Measurements from ENCODE around the gene ELL. TPM values are rescaled to one million over a fixed set of nuclear protein-coding genes. Genes with fewer than 3 reads are reported as not detected.
"Not testable (repeated sequence)": the region's sequence is repeated elsewhere in the genome, so short reads cannot be mapped to it uniquely, and the experiment has no call there.

Gene ELL
- total RNA-seq, 1 donor from 2014 or later: 16.0 TPM

DNA sequence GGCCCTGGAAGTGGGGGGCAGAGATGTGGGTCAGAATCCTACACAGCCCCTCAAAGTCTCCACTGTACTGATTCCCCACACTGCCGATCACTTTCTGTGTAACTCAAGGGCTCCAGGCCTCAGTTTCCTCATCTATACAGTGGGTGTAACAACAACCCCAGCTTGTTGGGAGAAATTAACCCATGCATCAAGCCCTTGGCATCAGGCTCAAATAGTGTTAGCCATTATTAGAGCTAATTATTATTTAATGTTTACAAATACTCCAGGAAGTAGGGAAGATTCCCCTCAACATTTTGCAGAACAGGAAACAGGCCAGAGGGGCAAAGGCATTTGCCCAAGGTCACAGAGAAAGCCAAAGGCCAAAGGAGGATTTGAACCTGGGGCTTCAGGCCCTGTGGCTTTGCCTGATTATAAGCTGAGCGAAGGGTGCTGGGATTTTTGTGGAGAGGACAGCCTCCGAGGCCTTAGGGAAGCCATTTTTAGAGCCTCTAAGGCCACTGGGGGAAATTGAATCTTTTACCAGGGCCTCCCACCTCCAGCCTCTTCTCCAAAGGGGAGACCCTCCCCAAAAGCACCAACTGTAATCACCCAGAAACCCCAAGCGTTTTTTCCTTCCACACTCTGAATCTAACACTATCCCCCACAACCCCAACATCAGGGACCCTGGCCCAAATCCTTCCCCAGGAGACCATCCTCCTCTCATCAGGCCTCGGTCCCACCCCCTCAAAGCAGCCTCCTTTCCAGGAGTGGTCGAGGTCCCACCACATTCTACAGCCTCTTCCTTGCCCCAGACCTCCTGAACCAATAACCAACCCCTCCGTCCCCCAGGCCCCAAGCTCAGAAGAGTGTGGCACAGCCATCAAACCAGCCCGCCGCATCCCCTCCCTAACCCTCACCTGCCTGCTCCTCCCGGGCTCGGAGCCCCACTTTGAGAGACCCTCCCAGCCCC is 20.4 kb upstream of the ELL start:
- no peak for DNase-seq (ENCODE audit: low read depth)
- Histone ChIP-seq H3K4me2 (ENCODE audit: low read length) (peak overlapping the region; percentile 90), H3K4me3 (ENCODE audit: insufficient read depth, low read depth, low read length) (peak overlapping the region; percentile 63), H3K79me2 (ENCODE audit: insufficient read depth, low read length) (peaks cover 16% of the 10 kb centered on the region), H3K9me3 (ENCODE audit: insufficient read depth, low read depth, low read length) (no peaks in the 10 kb centered on the region), H3K36me3 (ENCODE audit: insufficient read depth, low read length) (peaks cover 9% of the 10 kb centered on the region), H3K9ac (ENCODE audit: low read length) (peak overlapping the region; percentile 77), H4K20me1 (ENCODE audit: insufficient read depth, low read length) (peaks cover 9% of the 10 kb centered on the region), H3K4me1 (ENCODE audit: insufficient read depth, low read length) (peaks cover 14% of the 10 kb centered on the region), H2AFZ (ENCODE audit: low read depth, low read length) (no peak overlapping the region), H3K27ac (ENCODE audit: low read depth, low read length) (no peak overlapping the region), H3K27me3 (ENCODE audit: insufficient read depth, low read length) (no peaks in the 10 kb centered on the region)
- Mint-ChIP-seq H3K4me3 (ENCODE audit: unreplicated experiment) (peak overlapping the region; percentile 89), H3K36me3 (ENCODE audit: low read depth, unreplicated experiment) (peaks cover 3% of the 10 kb centered on the region), H3K9me3 (ENCODE audit: unreplicated experiment) (no peaks in the 10 kb centered on the region), H3K4me1 (ENCODE audit: low read depth, unreplicated experiment) (no peaks in the 10 kb centered on the region), H3K27me3 (ENCODE audit: low read depth, unreplicated experiment) (no peaks in the 10 kb centered on the region), H3K27ac (ENCODE audit: unreplicated experiment) (peak overlapping the region; percentile 58)
- no peak for FAIRE-seq
- TF ChIP-seq EZH2 (IDR thresholded peaks at IDR 0.05; ENCODE audit: insufficient read depth, low read length): no peak
- TF ChIP-seq, protein P1, sequence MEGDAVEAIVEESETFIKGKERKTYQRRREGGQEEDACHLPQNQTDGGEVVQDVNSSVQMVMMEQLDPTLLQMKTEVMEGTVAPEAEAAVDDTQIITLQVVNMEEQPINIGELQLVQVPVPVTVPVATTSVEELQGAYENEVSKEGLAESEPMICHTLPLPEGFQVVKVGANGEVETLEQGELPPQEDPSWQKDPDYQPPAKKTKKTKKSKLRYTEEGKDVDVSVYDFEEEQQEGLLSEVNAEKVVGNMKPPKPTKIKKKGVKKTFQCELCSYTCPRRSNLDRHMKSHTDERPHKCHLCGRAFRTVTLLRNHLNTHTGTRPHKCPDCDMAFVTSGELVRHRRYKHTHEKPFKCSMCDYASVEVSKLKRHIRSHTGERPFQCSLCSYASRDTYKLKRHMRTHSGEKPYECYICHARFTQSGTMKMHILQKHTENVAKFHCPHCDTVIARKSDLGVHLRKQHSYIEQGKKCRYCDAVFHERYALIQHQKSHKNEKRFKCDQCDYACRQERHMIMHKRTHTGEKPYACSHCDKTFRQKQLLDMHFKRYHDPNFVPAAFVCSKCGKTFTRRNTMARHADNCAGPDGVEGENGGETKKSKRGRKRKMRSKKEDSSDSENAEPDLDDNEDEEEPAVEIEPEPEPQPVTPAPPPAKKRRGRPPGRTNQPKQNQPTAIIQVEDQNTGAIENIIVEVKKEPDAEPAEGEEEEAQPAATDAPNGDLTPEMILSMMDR (IDR thresholded peaks at IDR 0.05; ENCODE audit: insufficient read depth, low read depth, low read length): no peak

DNA sequence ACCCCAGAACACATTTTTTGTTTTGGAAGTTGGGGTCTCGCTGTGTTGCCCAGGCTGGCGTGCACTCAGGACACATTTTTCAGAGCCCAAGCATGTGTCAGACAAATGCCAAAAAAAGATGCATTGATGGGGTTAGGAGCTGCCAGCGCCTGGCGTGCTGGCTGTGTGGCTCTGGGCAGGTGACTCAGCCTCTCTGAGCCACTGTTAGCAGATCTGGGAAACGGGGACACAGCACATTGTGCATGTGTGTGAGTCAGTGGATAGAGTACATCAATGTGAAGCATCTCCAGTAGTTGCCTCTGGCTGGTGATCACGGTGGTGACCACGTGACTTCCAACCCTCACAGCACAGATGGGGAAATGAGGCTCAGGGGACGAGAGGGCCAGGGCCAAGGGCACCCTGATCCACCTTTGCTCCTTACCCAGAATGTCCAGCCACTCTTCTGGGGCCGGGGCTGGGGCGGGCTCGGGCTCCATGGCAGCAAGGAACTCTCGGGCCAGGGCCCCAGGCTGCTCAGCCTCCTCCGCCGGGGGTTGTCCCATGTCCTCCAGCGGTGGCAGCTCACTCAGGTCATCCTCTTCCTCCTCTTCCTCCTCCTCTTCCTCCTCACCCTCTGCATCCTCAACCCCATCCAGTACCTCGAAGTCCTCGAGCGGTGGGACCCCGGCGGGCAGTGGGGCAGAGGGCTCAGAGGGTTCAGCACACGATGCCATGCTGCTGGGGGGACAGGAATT is 19.6 kb upstream of the ELL start:
- Mint-ChIP-seq H3K27ac (ENCODE audit: unreplicated experiment) (no peak overlapping the region), H3K36me3 (ENCODE audit: low read depth, unreplicated experiment) (peaks cover 8% of the 10 kb centered on the region), H3K9me3 (ENCODE audit: unreplicated experiment) (no peaks in the 10 kb centered on the region), H3K27me3 (ENCODE audit: low read depth, unreplicated experiment) (no peaks in the 10 kb centered on the region), H3K4me3 (ENCODE audit: unreplicated experiment) (peak overlapping the region; percentile 42), H3K4me1 (ENCODE audit: low read depth, unreplicated experiment) (no peaks in the 10 kb centered on the region)
- no peak overlapping the region for H3K4me3 ChIP-seq (ENCODE audit: insufficient read depth, low read depth, low read length)
- H3K79me2 ChIP-seq (ENCODE audit: insufficient read depth, low read length): peaks cover 16% of the 10 kb centered on the region
- peaks cover 9% of the 10 kb centered on the region for H3K36me3 ChIP-seq (ENCODE audit: insufficient read depth, low read length)
- peaks cover 9% of the 10 kb centered on the region for H4K20me1 ChIP-seq (ENCODE audit: insufficient read depth, low read length)
- H2AFZ ChIP-seq (ENCODE audit: low read depth, low read length): no peak overlapping the region
- no peaks in the 10 kb centered on the region for H3K9me3 ChIP-seq (ENCODE audit: insufficient read depth, low read depth, low read length)
- no peak for TF ChIP-seq EZH2 (IDR thresholded peaks at IDR 0.05; ENCODE audit: insufficient read depth, low read length)
- TF ChIP-seq, protein P1 (IDR thresholded peaks at IDR 0.05; ENCODE audit: insufficient read depth, low read depth, low read length): no peak
- no peaks in the 10 kb centered on the region for H3K27me3 ChIP-seq (ENCODE audit: insufficient read depth, low read length)
- DNase-seq (ENCODE audit: low read depth): no peak
- peak overlapping the region; percentile 77 for H3K9ac ChIP-seq (ENCODE audit: low read length)
- H3K4me1 ChIP-seq (ENCODE audit: insufficient read depth, low read length): peaks cover 14% of the 10 kb centered on the region
- no peak overlapping the region for H3K4me2 ChIP-seq (ENCODE audit: low read length)
- no peak for FAIRE-seq
- no peak overlapping the region for H3K27ac ChIP-seq (ENCODE audit: low read depth, low read length)

DNA sequence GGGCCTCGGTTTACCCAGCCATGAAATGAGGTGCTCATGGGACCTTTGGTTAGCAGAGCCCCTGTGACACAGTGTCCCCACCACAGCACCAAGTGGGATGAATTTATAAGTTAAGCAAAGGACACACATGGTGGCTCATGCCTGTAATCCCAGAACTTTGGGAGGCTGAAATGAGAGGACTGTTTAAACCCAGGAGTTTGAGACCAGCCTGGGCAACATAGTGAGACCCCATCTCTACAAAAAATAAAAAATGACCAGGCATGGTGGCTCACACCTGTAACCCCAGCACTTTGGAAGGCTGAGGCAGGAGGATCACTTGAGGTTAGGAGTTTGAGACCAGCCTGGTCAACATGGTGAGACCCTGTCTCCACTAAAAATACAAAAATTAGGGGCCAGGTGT is 18.3 kb upstream of the ELL start:
- H3K27ac Mint-ChIP-seq (ENCODE audit: unreplicated experiment); H3K27ac ChIP-seq (ENCODE audit: low read depth, low read length); H3K4me1 Mint-ChIP-seq (ENCODE audit: low read depth, unreplicated experiment); FAIRE-seq; H4K20me1 ChIP-seq (ENCODE audit: insufficient read depth, low read length); H3K27me3 ChIP-seq (ENCODE audit: insufficient read depth, low read length); DNase-seq (ENCODE audit: low read depth); H3K27me3 Mint-ChIP-seq (ENCODE audit: low read depth, unreplicated experiment); H2AFZ ChIP-seq (ENCODE audit: low read depth, low read length); H3K4me2 ChIP-seq (ENCODE audit: low read length); H3K36me3 ChIP-seq (ENCODE audit: insufficient read depth, low read length); H3K4me3 Mint-ChIP-seq (ENCODE audit: unreplicated experiment); H3K9me3 ChIP-seq (ENCODE audit: insufficient read depth, low read depth, low read length); H3K4me3 ChIP-seq (ENCODE audit: insufficient read depth, low read depth, low read length); H3K9me3 Mint-ChIP-seq (ENCODE audit: unreplicated experiment): not testable (repeated sequence)
- peaks cover 14% of the 10 kb centered on the region for H3K4me1 ChIP-seq (ENCODE audit: insufficient read depth, low read length)
- peaks cover 16% of the 10 kb centered on the region for H3K36me3 Mint-ChIP-seq (ENCODE audit: low read depth, unreplicated experiment)
- H3K9ac ChIP-seq (ENCODE audit: low read length): peak overlapping the region; percentile 6
- H3K79me2 ChIP-seq (ENCODE audit: insufficient read depth, low read length): peaks cover 16% of the 10 kb centered on the region
